Measurements from ENCODE around the gene RASSF3. TPM values are rescaled to one million over a fixed set of nuclear protein-coding genes. Genes with fewer than 3 reads are reported as not detected.

Gene RASSF3
- total and polyA plus RNA-seq, 10 of the 15 experiments (the other 5 are each of a cell fraction or from before 2014, with no cell fraction given): 6.9 to 62.4 (median 30.3) TPM

GRCh38 chr12:64740646-64741045, 130.4 kb downstream of the RASSF3 start:
- intact Hi-C loops (cut with micrococcal nuclease; ENCODE audit: unreplicated experiment): no loop called here
- SMC1A ChIA-PET (ENCODE audit: uncharacterized antibody, unreplicated experiment): interaction anchor here (1.5 kb wide), 1 partner anchor 16 kb away, joined by 5 read pairs; no protein-coding TSS in a partner anchor
- Histone ChIP-seq H3K4me1 (ENCODE audit: control insufficient read depth, insufficient read depth, low read length) (no peaks in the 10 kb centered on the region), H3K4me2 (ENCODE audit: control insufficient read depth, insufficient read depth) (no peak overlapping the region), H3K27me3 (replicated peaks in 1 of 2; ENCODE audit: control insufficient read depth in 2 of 2, insufficient read depth in 2 of 2, low read length in 1 of 2) (no peaks in the 10 kb centered on the region), H4K20me1 (ENCODE audit: control insufficient read depth, insufficient read depth) (no peaks in the 10 kb centered on the region), H3K36me3 (ENCODE audit: control insufficient read depth in 2 of 2, insufficient read depth in 2 of 2, low read length in 1 of 2) (peaks cover 0 to 17% of the 10 kb centered on the region in 2 experiments), H3K79me2 (ENCODE audit: control insufficient read depth, insufficient read depth, low read length) (no peaks in the 10 kb centered on the region), H3K4me3 (no peak overlapping the region), H3K9ac (ENCODE audit: control insufficient read depth, insufficient read depth, low read length) (no peak overlapping the region), H2AFZ (ENCODE audit: control insufficient read depth, low read depth, low read length) (no peak overlapping the region), H3K27ac (ENCODE audit: control insufficient read depth, insufficient read depth) (no peak overlapping the region), H3K9me3 (replicated peaks; ENCODE audit: control insufficient read depth, insufficient read depth, low read length) (no peaks in the 10 kb centered on the region)
- no TSS peak for BruUV-seq (replicated peaks)
- RAD21 ChIA-PET (ENCODE audit: unreplicated experiment): no interaction called here
- ATAC-seq (no peak), FAIRE-seq (no peak), DNase-seq (ENCODE audit: low read depth, low spot score) (no peak)
- CTCF ChIA-PET: interaction anchor here (1.3 kb wide), 2 partner anchors 56 to 142 kb away, joined by 3 to 4 read pairs; no protein-coding TSS in a partner anchor
- TF ChIP-seq JUND (IDR thresholded peaks at IDR 0.05; ENCODE audit: low read depth, low read length) (no peak), ZSCAN29 (IDR thresholded peaks at IDR 0.05) (no peak), ZNF622 (IDR thresholded peaks at IDR 0.05) (no peak), CHD2 (IDR thresholded peaks at IDR 0.05; ENCODE audit: borderline replicate concordance, low read depth, low read length) (no peak), IKZF1 (conservative IDR thresholded peaks at IDR 0.05) (no peak), ZNF217 (IDR thresholded peaks at IDR 0.05) (no peak), RELA (IDR thresholded peaks at IDR 0.05; ENCODE audit: borderline replicate concordance, partially characterized antibody) (no peak), NFIC (IDR thresholded peaks at IDR 0.05; ENCODE audit: low read depth, low read length) (no peak)
- WGBS (ENCODE audit: insufficient coverage, insufficient replicate concordance, low lambda C conversion rate, missing lambda C conversion rate): 71% methylated on average over 2 of the region's 2 CpGs
- in situ Hi-C loops (cut with MboI): no loop called here
- POLR2A ChIA-PET: interaction anchor here (0.9 kb wide), 1 partner anchor 19 kb away, joined by 3 read pairs; no protein-coding TSS in a partner anchor

- in situ Hi-C loops (cut with MboI) (no loop called here), intact Hi-C loops (cut with micrococcal nuclease; ENCODE audit: unreplicated experiment) (no loop called here)
- TF ChIP-seq SP1 (IDR thresholded peaks at IDR 0.05; ENCODE audit: low read depth, low read length): no peak
- no peak for TF ChIP-seq EZH2 (IDR thresholded peaks at IDR 0.05; ENCODE audit: borderline replicate concordance, control insufficient read depth, low read depth, low read length)
- no peak for TF ChIP-seq MLLT1 (IDR thresholded peaks at IDR 0.05)
- TF ChIP-seq NBN (IDR thresholded peaks at IDR 0.05): no peak
- no peak for TF ChIP-seq BCL11A (IDR thresholded peaks at IDR 0.05; ENCODE audit: low read depth, low read length)
- TF ChIP-seq NRF1 (conservative IDR thresholded peaks at IDR 0.05; ENCODE audit: low read depth, low read length): no peak
- no peak for TF ChIP-seq TAF1 (IDR thresholded peaks at IDR 0.05; ENCODE audit: borderline replicate concordance, low read depth, low read length)
- no peak for TF ChIP-seq SKIL (IDR thresholded peaks at IDR 0.05; ENCODE audit: low read depth, poor library complexity, severe bottlenecking)
- no peak for TF ChIP-seq RCOR1 (conservative IDR thresholded peaks at IDR 0.05; ENCODE audit: low read depth, low read length)
- no peak for TF ChIP-seq SREBF1 (IDR thresholded peaks at IDR 0.05; ENCODE audit: low read length)
These were observed 132.1 kb downstream of the RASSF3 start for GRCh38 chr12:64742416-64742815.

More at GRCh38 chr12:64742416-64742815, 132.1 kb downstream of the RASSF3 start:
- Histone ChIP-seq H4K20me1 (ENCODE audit: control insufficient read depth, insufficient read depth) (no peaks in the 10 kb centered on the region), H3K27me3 (replicated peaks in 1 of 2; ENCODE audit: control insufficient read depth in 2 of 2, insufficient read depth in 2 of 2, low read length in 1 of 2) (no peaks in the 10 kb centered on the region), H3K4me2 (ENCODE audit: control insufficient read depth, insufficient read depth) (no peak overlapping the region), H3K4me3 (no peak overlapping the region), H3K27ac (ENCODE audit: control insufficient read depth, insufficient read depth) (no peak overlapping the region), H2AFZ (ENCODE audit: control insufficient read depth, low read depth, low read length) (no peak overlapping the region), H3K9ac (ENCODE audit: control insufficient read depth, insufficient read depth, low read length) (no peak overlapping the region), H3K4me1 (ENCODE audit: control insufficient read depth, insufficient read depth, low read length) (no peaks in the 10 kb centered on the region), H3K36me3 (ENCODE audit: control insufficient read depth in 2 of 2, insufficient read depth in 2 of 2, low read length in 1 of 2) (peaks cover 0 to 15% of the 10 kb centered on the region in 2 experiments), H3K9me3 (replicated peaks; ENCODE audit: control insufficient read depth, insufficient read depth, low read length) (no peaks in the 10 kb centered on the region), H3K79me2 (ENCODE audit: control insufficient read depth, insufficient read depth, low read length) (no peaks in the 10 kb centered on the region)
- ChIA-PET RAD21 (ENCODE audit: unreplicated experiment) (no interaction called here), POLR2A (interaction anchor here (1.5 kb wide), 1 partner anchor 26 kb away, joined by 4 read pairs; no protein-coding TSS in a partner anchor), CTCF (no interaction called here), SMC1A (ENCODE audit: uncharacterized antibody, unreplicated experiment) (no interaction called here)
- BruUV-seq (replicated peaks): no TSS peak
- ATAC-seq (no peak), DNase-seq (ENCODE audit: low read depth, low spot score) (no peak), FAIRE-seq (no peak)
- WGBS (ENCODE audit: insufficient coverage, insufficient replicate concordance, low lambda C conversion rate, missing lambda C conversion rate): 80% methylated on average over 3 of the region's 3 CpGs
